GM12878 (cell line): Measurements from ENCODE around the gene LCE2C. TPM values are rescaled to one million over a fixed set of nuclear protein-coding genes. Genes with fewer than 3 reads are reported as not detected.

ENCODE experiments used
- ATAC-seq: fragments of 200-7000 bp; cut with Tn5 transposase; 3 replicates; pipeline ENCODE4 v1.9.1; 2020; ENCODE audit warnings: mild to moderate bottlenecking, moderate library complexity
- BruUV-seq: library from RNA; stranded (reverse); fragments of 400-500 nt; replicated peaks from 2 replicates; lab custom pipeline; 2021; lab: Mats Ljungman, UMichigan
- CTCF ChIA-PET: fragments of 300-600 bp; sonication (Branson Sonifier 250); formaldehyde crosslinking; extraction: SDS; loops from one replicate; lab custom pipeline; 2021; ENCODE audit warnings: inconsistent platforms; lab: Yijun Ruan, JAX
- POLR2A ChIA-PET: fragments of 350-600 bp; formaldehyde crosslinking; extraction: SDS; loops from one replicate; lab custom pipeline; 2021; ENCODE audit warnings: inconsistent platforms; lab: Charles Lee
- RAD21 ChIA-PET: fragments of 300-600 bp; sonication (Branson Sonifier 250); formaldehyde crosslinking; loops from one replicate; lab custom pipeline; 2023; ENCODE audit warnings: antibody characterized with exemption; ENCODE audit not compliant: unreplicated experiment; lab: Charles Lee
- SMC1A ChIA-PET: fragments of 300-600 bp; sonication (Branson Sonifier 250); formaldehyde crosslinking; loops from one replicate; lab custom pipeline; 2023; ENCODE audit not compliant: unreplicated experiment, uncharacterized antibody; lab: Charles Lee
- DNase-seq: peaks from one replicate; pipeline ENCODE4 v3.0.0-alpha.2; 2011; ENCODE audit warnings: low read depth, low spot score
- FAIRE-seq: peaks from 3 replicates; lab custom pipeline; 2011; peaks lifted over from hg19 to GRCh38; lab: Jason Lieb, UNC
- H2AFZ ChIP-seq: 2 replicates; pipeline ENCODE4 v1.6.0; 2011; ENCODE audit warnings: low read depth, low read length, control low read depth; ENCODE audit not compliant: control insufficient read depth
- H3K27ac ChIP-seq: 2 replicates; pipeline ENCODE4 v1.5.1; 2011; ENCODE audit warnings: control low read depth; ENCODE audit not compliant: control insufficient read depth, insufficient read depth
- H3K27me3 ChIP-seq, 2 experiments: replicated peaks in 1 of 2; 2 replicates each; pipeline versions ENCODE4 v1.6.0 to v1.6.1; 2011; ENCODE audit warnings: low read length in 1 of 2; ENCODE audit not compliant: control insufficient read depth in 2 of 2, insufficient read depth in 2 of 2
- H3K36me3 ChIP-seq, 2 experiments: 2 replicates each; pipeline ENCODE4 v1.5.1; 2011; ENCODE audit warnings: low read length in 1 of 2; ENCODE audit not compliant: control insufficient read depth in 2 of 2, insufficient read depth in 2 of 2
- H3K4me1 ChIP-seq: 2 replicates; pipeline ENCODE4 v1.6.1; 2011; ENCODE audit warnings: mild to moderate bottlenecking, low read length, moderate library complexity, mixed read lengths; ENCODE audit not compliant: control insufficient read depth, insufficient read depth
- H3K4me2 ChIP-seq: 2 replicates; pipeline ENCODE4 v1.6.0; 2011; ENCODE audit warnings: control low read depth; ENCODE audit not compliant: control insufficient read depth, insufficient read depth
- H3K4me3 ChIP-seq: fragments of 200-600 bp; sonication (generic); 2 replicates; pipeline ENCODE4 v1.5.1; 2016
- H3K79me2 ChIP-seq: 2 replicates; pipeline ENCODE4 v1.6.0; 2011; ENCODE audit warnings: low read length; ENCODE audit not compliant: control insufficient read depth, insufficient read depth
- H3K9ac ChIP-seq: 2 replicates; pipeline ENCODE4 v1.8.0; 2011; ENCODE audit warnings: low read length, control low read depth, mixed read lengths; ENCODE audit not compliant: control insufficient read depth, insufficient read depth
- H3K9me3 ChIP-seq: replicated peaks from 3 replicates; pipeline ENCODE4 v1.5.1; 2011; ENCODE audit warnings: mild to moderate bottlenecking, low read length; ENCODE audit not compliant: control insufficient read depth, insufficient read depth
- H4K20me1 ChIP-seq: 2 replicates; pipeline ENCODE4 v1.6.0; 2011; ENCODE audit not compliant: control insufficient read depth, insufficient read depth
- CEBPB ChIP-seq, 2 experiments: fragments of 150-350 bp in 1 of 2; IDR thresholded peaks; 2 replicates each; pipeline ENCODE4 v1.6.1; 2012 to 2014; ENCODE audit warnings: low read depth in 2 of 2, low read length in 2 of 2, borderline replicate concordance in 1 of 2, inconsistent platforms in 1 of 2
- EP300 ChIP-seq, 2 experiments: fragments of 150-350 bp in 1 of 2; IDR thresholded peaks; 2 replicates each; pipeline ENCODE4 v1.6.1; 2011 to 2012; ENCODE audit warnings: low read depth in 2 of 2, low read length in 2 of 2, borderline replicate concordance in 1 of 2, improper control_type of control experiment in 1 of 2, inconsistent platforms in 1 of 2; ENCODE audit not compliant: control insufficient read depth in 1 of 2
- GABPA ChIP-seq: IDR thresholded peaks from 2 replicates; pipeline ENCODE4 v1.6.1; 2014; ENCODE audit warnings: antibody characterized with exemption, low read depth, mild to moderate bottlenecking, inconsistent platforms
- MTA3 ChIP-seq: IDR thresholded peaks from 2 replicates; pipeline ENCODE4 v1.6.1; 2012; ENCODE audit warnings: low read length, inconsistent platforms, borderline replicate concordance
- NBN ChIP-seq: fragments of 450-650 bp; IDR thresholded peaks from 2 replicates; pipeline ENCODE4 v1.6.1; 2016
- SMAD5 ChIP-seq: IDR thresholded peaks from 2 replicates; pipeline ENCODE4 v1.6.1; 2016; ENCODE audit warnings: antibody characterized with exemption, low read depth
- SRF ChIP-seq, 2 experiments: IDR thresholded peaks; 2 replicates each; pipeline ENCODE4 v1.6.1; 2011; ENCODE audit warnings: low read depth in 2 of 2, low read length in 2 of 2, mild to moderate bottlenecking in 1 of 2, moderate library complexity in 1 of 2
- ZSCAN29 ChIP-seq: fragments of 450-650 bp; IDR thresholded peaks from 2 replicates; pipeline ENCODE4 v1.6.1; 2017; ENCODE audit warnings: mild to moderate bottlenecking, moderate library complexity
- WGBS: methylation state at CpG from one replicate; pipeline ENCODE4 v1.1.6; 2016; ENCODE audit warnings: low lambda C conversion rate; ENCODE audit not compliant: insufficient replicate concordance, insufficient coverage; ENCODE audit errors: missing lambda C conversion rate; 5-methylcytosine and 5-hydroxymethylcytosine counted together
- in situ Hi-C: fragments of 300-500 bp; cut with MboI; formaldehyde crosslinking; loops from 9 replicates; pipeline ENCODE4 v1.14.3; 2018; ENCODE audit warnings: mixed read lengths
- intact Hi-C: fragments of 100-400 bp; cut with micrococcal nuclease; formaldehyde crosslinking; loops from one replicate; pipeline ENCODE4 v1.14.2; 2022; ENCODE audit not compliant: unreplicated experiment
- polyA plus RNA-seq, 11 experiments: library from polyadenylated mRNA; depleted of rRNA in 4 of 11; unstranded in 6 of 11; stranded (reverse) in 5 of 11; fragments of >200 nt; fragmentation: Nextera tagmentation in 4 of 11; fragmentation: Illumina TruSeq in 1 of 11; extraction: Ambion mirVana in 4 of 11; extraction: Trizol in 1 of 11; gene quantifications; 1 replicate in 1 of 11; 2 replicates in 10 of 11; pipeline versions ENCODE4 v1.2.1 to v1.2.3, GENCODE V29; 2011 to 2016; ENCODE audit warnings: inconsistent platforms in 2 of 11, missing spikeins in 2 of 11, low read depth in 1 of 11
- total RNA-seq, 4 experiments: library from RNA; depleted of rRNA in 3 of 4; stranded (reverse); fragments of >200 nt in 3 of 4; fragmentation: Illumina TruSeq in 1 of 4; extraction: Trizol in 1 of 4; gene quantifications; 2 replicates each; pipeline versions ENCODE4 v1.2.1 to v1.2.3, GENCODE V29; 2013 to 2021
- TF ChIP-seq, protein P1 (sequence below): IDR thresholded peaks from 2 replicates; pipeline ENCODE4 v1.6.1; 2011; ENCODE audit warnings: borderline replicate concordance, low read depth, mild to moderate bottlenecking, moderate library complexity, low read length; ENCODE audit not compliant: insufficient read depth, poor library complexity, severe bottlenecking
- TF ChIP-seq, protein P2 (sequence below): IDR thresholded peaks from 2 replicates; pipeline ENCODE4 v1.6.1; 2011; ENCODE audit warnings: borderline replicate concordance, low read depth, mild to moderate bottlenecking, moderate library complexity, mixed read lengths, low read length; ENCODE audit not compliant: insufficient read depth; ENCODE audit errors: extremely low read length
- TF ChIP-seq, protein P3 (sequence below): IDR thresholded peaks from 2 replicates; pipeline ENCODE4 v1.6.1; 2012; ENCODE audit warnings: mild to moderate bottlenecking, low read depth, low read length

Gene LCE2C
- total and polyA plus RNA-seq, 10 of the 15 experiments (the other 5 are each of a cell fraction or from before 2014, with no cell fraction given) = not detected

DNA sequence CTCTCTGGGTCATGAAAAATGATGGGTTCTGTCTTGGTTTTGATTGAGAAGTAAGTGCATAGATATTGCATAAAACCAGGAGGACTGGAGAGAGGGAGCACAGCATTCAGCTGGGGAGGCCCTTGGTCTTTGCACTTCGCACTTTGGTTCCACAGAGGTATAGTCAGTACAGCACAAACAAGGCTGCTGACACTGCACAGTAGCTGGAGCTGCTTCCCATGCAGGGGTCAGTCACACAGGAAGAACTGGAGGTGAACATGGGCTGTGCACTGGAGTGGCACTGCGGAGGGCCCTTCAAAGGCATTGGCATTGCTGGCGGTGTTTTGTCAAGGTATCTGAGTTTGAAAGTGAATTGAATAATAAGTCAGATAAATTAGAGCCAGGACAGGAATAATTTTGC lies 16.4 kb upstream of the LCE2C start:
- Histone ChIP-seq H3K4me3 (no peak overlapping the region), H3K9me3 (no peaks in the 10 kb centered on the region), H3K27ac (no peak overlapping the region), H2AFZ (no peak overlapping the region), H3K27me3 (peaks cover 0 to 9% of the 10 kb centered on the region in 2 experiments; a peak in 3 of 4 replicates), H3K4me1 (no peaks in the 10 kb centered on the region), H3K9ac (no peak overlapping the region), H3K79me2 (no peaks in the 10 kb centered on the region), H3K4me2 (no peak overlapping the region), H4K20me1 (no peaks in the 10 kb centered on the region), H3K36me3 (no peaks in the 10 kb centered on the region)
- ATAC-seq (no peak), DNase-seq (no peak), FAIRE-seq (no peak)
- RAD21 ChIA-PET = no interaction called here
- intact Hi-C loops (loop anchor here (10.0 kb wide), 1 partner anchor 536 kb away; no protein-coding TSS in a partner anchor), in situ Hi-C loops (loop anchor here (5.0 to 10.0 kb wide), 2 partner anchors 269 to 566 kb away; no protein-coding TSS in a partner anchor)
- CTCF ChIA-PET = interaction anchor here (1.1 kb wide), 1 partner anchor 534 kb away, joined by 3 read pairs; no protein-coding TSS in a partner anchor
- TF ChIP-seq MTA3 (no peak), SMAD5 (no peak), NBN (no peak), CEBPB (IDR thresholded peaks at IDR 0.05; ENCODE audit: borderline replicate concordance in 1 of 2, low read depth in 2 of 2, low read length in 2 of 2) (no peak), EP300 (IDR thresholded peaks at IDR 0.05; ENCODE audit: borderline replicate concordance in 1 of 2, control insufficient read depth in 1 of 2, low read depth in 2 of 2, low read length in 2 of 2) (no peak), GABPA (no peak), SRF (IDR thresholded peaks at IDR 0.05; ENCODE audit: low read depth in 2 of 2, low read length in 2 of 2) (no peak), ZSCAN29 (no peak)
- TF ChIP-seq, protein P1, sequence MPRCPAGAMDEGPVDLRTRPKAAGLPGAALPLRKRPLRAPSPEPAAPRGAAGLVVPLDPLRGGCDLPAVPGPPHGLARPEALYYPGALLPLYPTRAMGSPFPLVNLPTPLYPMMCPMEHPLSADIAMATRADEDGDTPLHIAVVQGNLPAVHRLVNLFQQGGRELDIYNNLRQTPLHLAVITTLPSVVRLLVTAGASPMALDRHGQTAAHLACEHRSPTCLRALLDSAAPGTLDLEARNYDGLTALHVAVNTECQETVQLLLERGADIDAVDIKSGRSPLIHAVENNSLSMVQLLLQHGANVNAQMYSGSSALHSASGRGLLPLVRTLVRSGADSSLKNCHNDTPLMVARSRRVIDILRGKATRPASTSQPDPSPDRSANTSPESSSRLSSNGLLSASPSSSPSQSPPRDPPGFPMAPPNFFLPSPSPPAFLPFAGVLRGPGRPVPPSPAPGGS = no peak
- TF ChIP-seq, protein P2, sequence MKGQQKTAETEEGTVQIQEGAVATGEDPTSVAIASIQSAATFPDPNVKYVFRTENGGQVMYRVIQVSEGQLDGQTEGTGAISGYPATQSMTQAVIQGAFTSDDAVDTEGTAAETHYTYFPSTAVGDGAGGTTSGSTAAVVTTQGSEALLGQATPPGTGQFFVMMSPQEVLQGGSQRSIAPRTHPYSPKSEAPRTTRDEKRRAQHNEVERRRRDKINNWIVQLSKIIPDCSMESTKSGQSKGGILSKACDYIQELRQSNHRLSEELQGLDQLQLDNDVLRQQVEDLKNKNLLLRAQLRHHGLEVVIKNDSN = no peak
- TF ChIP-seq, protein P3, sequence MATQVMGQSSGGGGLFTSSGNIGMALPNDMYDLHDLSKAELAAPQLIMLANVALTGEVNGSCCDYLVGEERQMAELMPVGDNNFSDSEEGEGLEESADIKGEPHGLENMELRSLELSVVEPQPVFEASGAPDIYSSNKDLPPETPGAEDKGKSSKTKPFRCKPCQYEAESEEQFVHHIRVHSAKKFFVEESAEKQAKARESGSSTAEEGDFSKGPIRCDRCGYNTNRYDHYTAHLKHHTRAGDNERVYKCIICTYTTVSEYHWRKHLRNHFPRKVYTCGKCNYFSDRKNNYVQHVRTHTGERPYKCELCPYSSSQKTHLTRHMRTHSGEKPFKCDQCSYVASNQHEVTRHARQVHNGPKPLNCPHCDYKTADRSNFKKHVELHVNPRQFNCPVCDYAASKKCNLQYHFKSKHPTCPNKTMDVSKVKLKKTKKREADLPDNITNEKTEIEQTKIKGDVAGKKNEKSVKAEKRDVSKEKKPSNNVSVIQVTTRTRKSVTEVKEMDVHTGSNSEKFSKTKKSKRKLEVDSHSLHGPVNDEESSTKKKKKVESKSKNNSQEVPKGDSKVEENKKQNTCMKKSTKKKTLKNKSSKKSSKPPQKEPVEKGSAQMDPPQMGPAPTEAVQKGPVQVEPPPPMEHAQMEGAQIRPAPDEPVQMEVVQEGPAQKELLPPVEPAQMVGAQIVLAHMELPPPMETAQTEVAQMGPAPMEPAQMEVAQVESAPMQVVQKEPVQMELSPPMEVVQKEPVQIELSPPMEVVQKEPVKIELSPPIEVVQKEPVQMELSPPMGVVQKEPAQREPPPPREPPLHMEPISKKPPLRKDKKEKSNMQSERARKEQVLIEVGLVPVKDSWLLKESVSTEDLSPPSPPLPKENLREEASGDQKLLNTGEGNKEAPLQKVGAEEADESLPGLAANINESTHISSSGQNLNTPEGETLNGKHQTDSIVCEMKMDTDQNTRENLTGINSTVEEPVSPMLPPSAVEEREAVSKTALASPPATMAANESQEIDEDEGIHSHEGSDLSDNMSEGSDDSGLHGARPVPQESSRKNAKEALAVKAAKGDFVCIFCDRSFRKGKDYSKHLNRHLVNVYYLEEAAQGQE = no peak
- POLR2A ChIA-PET = no interaction called here
- no TSS peak for BruUV-seq
- WGBS = 18% methylated on average over 3 of the region's 3 CpGs
- SMC1A ChIA-PET = no interaction called here
